Loucy (cell line): Measurements from ENCODE around the gene FBN1.

Experiments
- H2AFZ ChIP-seq: fragments of 200-600 bp; sonication (generic); 2 replicates; pipeline ENCODE4 v1.6.0; 2016; ENCODE audit warnings: antibody characterized with exemption, mild to moderate bottlenecking, low read length, moderate library complexity
- H3F3A ChIP-seq: fragments of 200-600 bp; 2 replicates; pipeline ENCODE4 v1.6.0; 2016; ENCODE audit warnings: antibody characterized with exemption, low read depth, mild to moderate bottlenecking
- H3K27me3 ChIP-seq: fragments of 200-600 bp; sonication (generic); 2 replicates; pipeline ENCODE4 v1.6.1; 2014; ENCODE audit warnings: low read length, mild to moderate bottlenecking; ENCODE audit not compliant: insufficient read depth, poor library complexity, severe bottlenecking
- H3K36me3 ChIP-seq: fragments of 200-600 bp; sonication (generic); 2 replicates; pipeline ENCODE4 v1.6.1; 2016; ENCODE audit warnings: low read length; ENCODE audit not compliant: insufficient read depth
- H3K4me1 ChIP-seq: fragments of 200-600 bp; sonication (generic); 2 replicates; pipeline ENCODE4 v1.5.1; 2014; ENCODE audit warnings: low read length, mild to moderate bottlenecking; ENCODE audit not compliant: insufficient read depth, poor library complexity, severe bottlenecking
- H3K4me2 ChIP-seq: fragments of 200-600 bp; sonication (generic); 2 replicates; pipeline ENCODE4 v1.6.0; 2014; ENCODE audit warnings: antibody characterized with exemption, low read length, low read depth, mild to moderate bottlenecking; ENCODE audit not compliant: poor library complexity, severe bottlenecking
- H3K4me3 ChIP-seq: fragments of 200-600 bp; sonication (generic); 2 replicates; pipeline ENCODE4 v1.5.1; 2014; ENCODE audit warnings: low read length, mild to moderate bottlenecking, mixed read lengths; ENCODE audit not compliant: poor library complexity, severe bottlenecking
- H3K79me2 ChIP-seq: fragments of 200-600 bp; sonication (generic); 2 replicates; pipeline ENCODE4 v1.6.1; 2014; ENCODE audit warnings: low read length; ENCODE audit not compliant: insufficient read depth
- H3K9ac ChIP-seq: fragments of 200-600 bp; sonication (generic); 2 replicates; pipeline ENCODE4 v1.6.0; 2014; ENCODE audit warnings: mild to moderate bottlenecking, low read depth, low read length, moderate library complexity; ENCODE audit not compliant: poor library complexity, severe bottlenecking
- H3K9me2 ChIP-seq: fragments of 200-600 bp; sonication (generic); replicated peaks from 2 replicates; pipeline ENCODE4 v1.6.1; 2016; ENCODE audit warnings: low read depth, low read length, mixed read lengths
- H3K9me3 ChIP-seq: fragments of 200-600 bp; sonication (generic); 2 replicates; pipeline ENCODE4 v1.6.1; 2014; ENCODE audit warnings: mild to moderate bottlenecking, antibody characterized with exemption, low read length, low read depth; ENCODE audit not compliant: insufficient read depth
- H4K20me1 ChIP-seq: fragments of 200-600 bp; sonication (generic); 2 replicates; pipeline ENCODE4 v1.6.0; 2014; ENCODE audit warnings: antibody characterized with exemption, low read length, mild to moderate bottlenecking; ENCODE audit not compliant: insufficient read depth, poor library complexity, severe bottlenecking
- CTCF ChIP-seq: fragments of 200-600 bp; sonication (generic); conservative IDR thresholded peaks from 2 replicates; pipeline ENCODE4 v1.5.1; 2014; ENCODE audit warnings: mild to moderate bottlenecking, antibody characterized with exemption, low read length
- EZH2phosphoT487 ChIP-seq: fragments of 200-600 bp; IDR thresholded peaks from 2 replicates; pipeline ENCODE4 v1.6.1; 2018; ENCODE audit warnings: antibody characterized with exemption, mild to moderate bottlenecking, moderate library complexity, borderline replicate concordance

Gene FBN1

GRCh38 chr15:48632651-48633050, 12.9 kb downstream of the FBN1 start:
- H3K4me1 ChIP-seq = no peaks in the 10 kb centered on the region
- no peak overlapping the region for H3K4me2 ChIP-seq
- H3K27me3 ChIP-seq = no peaks in the 10 kb centered on the region
- no peak overlapping the region for H3K9ac ChIP-seq
- H3K9me2 ChIP-seq = no peaks in the 10 kb centered on the region
- H3K79me2 ChIP-seq = no peaks in the 10 kb centered on the region
- H3K36me3 ChIP-seq = no peaks in the 10 kb centered on the region
- TF ChIP-seq CTCF (no peak), EZH2phosphoT487 (no peak)
- H3K9me3 ChIP-seq = no peaks in the 10 kb centered on the region
- H4K20me1 ChIP-seq = no peaks in the 10 kb centered on the region
- no peak overlapping the region for H3K4me3 ChIP-seq
- H3F3A ChIP-seq = no peaks in the 10 kb centered on the region
- H2AFZ ChIP-seq = no peak overlapping the region

- Histone ChIP-seq H3K4me3 (no peak overlapping the region), H3K4me1 (no peaks in the 10 kb centered on the region), H3K27me3 (no peaks in the 10 kb centered on the region), H3K79me2 (no peaks in the 10 kb centered on the region), H3K4me2 (no peak overlapping the region), H3K9ac (no peak overlapping the region), H3K9me2 (no peaks in the 10 kb centered on the region), H2AFZ (no peak overlapping the region), H3K36me3 (no peaks in the 10 kb centered on the region), H3F3A (no peaks in the 10 kb centered on the region), H4K20me1 (no peaks in the 10 kb centered on the region), H3K9me3 (no peaks in the 10 kb centered on the region)
- TF ChIP-seq CTCF (no peak), EZH2phosphoT487 (no peak)
These were observed 14.2 kb downstream of the FBN1 start for GRCh38 chr15:48631176-48631770.

- no peaks in the 10 kb centered on the region for H3K36me3 ChIP-seq
These were observed 15.3 kb downstream of the FBN1 start for GRCh38 chr15:48630245-48630644.

More at GRCh38 chr15:48630245-48630644, 15.3 kb downstream of the FBN1 start:
- Histone ChIP-seq H2AFZ (no peak overlapping the region), H3K9ac (no peak overlapping the region), H3K4me2 (no peak overlapping the region), H4K20me1 (no peaks in the 10 kb centered on the region), H3F3A (no peaks in the 10 kb centered on the region), H3K9me2 (no peaks in the 10 kb centered on the region), H3K9me3 (no peaks in the 10 kb centered on the region), H3K79me2 (no peaks in the 10 kb centered on the region), H3K27me3 (no peaks in the 10 kb centered on the region), H3K4me3 (no peak overlapping the region), H3K4me1 (no peaks in the 10 kb centered on the region)
- no peak for TF ChIP-seq EZH2phosphoT487
- no peak for TF ChIP-seq CTCF
